DMS53 (cell line): ENCODE results near the gene GP9.
"Not testable (repeated sequence)": the region's sequence is repeated elsewhere in the genome, so short reads cannot be mapped to it uniquely, and the experiment has no call there.

Experiments
- DNase-seq: peaks from one replicate; lab custom pipeline; 2025; lab: John Stamatoyannopoulos, UW

The GP9 gene

DNA sequence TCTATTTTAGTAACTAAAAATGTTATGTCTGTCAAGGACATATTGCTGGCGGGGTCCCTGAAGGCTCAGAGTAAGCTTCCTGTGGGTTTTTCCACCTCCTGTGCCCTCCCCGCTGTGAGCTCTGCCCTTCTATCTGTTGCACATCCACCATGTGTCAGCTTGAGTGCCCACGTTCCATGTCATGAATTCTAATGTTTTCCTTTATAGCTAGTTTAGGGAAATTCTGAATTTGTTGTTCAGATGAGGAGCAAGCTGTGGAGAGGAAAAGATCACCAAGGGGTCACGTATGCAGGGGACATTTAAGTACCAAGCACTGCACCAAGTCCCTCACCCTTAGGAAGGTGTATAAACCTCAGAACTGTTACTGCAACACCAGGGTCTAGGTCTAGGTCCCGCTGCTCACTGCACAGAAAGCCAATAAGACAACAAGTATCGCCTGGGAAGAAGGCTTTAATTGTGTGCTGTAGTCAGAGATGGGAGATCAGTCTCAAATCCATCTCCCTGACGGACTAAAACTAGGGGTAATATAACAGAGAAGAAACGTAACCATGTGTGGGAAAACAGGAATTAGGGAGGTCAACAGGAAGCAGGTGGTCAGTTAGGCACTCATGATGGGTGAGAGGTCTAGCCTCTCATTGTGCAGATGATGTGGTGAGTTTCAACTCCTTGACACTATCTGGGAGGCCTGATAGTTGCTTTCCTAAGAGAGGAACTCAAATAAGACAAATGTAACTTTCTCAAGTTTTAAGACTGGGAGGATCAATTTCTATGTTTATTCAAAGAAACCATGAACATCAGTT lies 9.7 kb downstream of the GP9 start:
- no peak for DNase-seq

DNA sequence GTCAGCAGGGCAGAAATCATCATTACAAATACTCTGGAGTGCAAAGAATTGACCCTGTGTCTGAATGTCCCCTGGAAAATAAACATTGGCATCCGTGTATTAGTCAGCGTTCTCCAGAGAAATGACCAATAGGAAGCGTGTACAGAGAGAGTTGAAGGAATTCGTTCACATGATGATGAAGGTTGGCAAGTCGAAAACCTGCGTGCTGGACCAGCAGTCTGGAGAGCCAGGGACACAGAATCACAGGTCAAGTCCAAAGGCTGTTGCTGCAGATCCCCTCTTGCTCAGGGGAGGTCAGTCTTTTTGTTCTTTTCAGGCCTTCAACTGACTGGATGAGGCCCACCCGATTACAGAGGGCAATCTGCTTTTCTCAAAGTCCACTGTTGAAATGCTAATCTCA lies 16.6 kb downstream of the GP9 start:
- DNase-seq: no peak

DNA sequence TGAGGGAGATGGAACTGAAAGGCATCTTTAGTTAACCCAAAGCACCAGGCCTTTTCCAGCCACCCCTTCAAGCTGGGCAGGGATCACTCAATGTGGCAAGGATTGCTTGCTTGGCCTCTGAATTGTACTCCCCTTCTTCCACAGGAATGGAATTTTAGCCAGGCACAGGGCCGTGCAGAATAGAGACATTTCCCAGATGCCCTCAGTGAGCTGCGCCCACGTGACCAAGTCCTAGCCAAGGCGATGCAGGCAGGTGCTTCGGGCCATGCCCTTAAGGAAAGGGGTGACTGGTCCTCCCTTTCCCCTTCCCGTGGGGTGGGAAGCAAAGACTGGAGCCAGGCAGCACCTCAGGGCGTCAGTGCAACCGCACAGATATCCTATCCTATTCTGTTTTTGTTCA lies 17.9 kb downstream of the GP9 start:
- DNase-seq: no peak

DNA sequence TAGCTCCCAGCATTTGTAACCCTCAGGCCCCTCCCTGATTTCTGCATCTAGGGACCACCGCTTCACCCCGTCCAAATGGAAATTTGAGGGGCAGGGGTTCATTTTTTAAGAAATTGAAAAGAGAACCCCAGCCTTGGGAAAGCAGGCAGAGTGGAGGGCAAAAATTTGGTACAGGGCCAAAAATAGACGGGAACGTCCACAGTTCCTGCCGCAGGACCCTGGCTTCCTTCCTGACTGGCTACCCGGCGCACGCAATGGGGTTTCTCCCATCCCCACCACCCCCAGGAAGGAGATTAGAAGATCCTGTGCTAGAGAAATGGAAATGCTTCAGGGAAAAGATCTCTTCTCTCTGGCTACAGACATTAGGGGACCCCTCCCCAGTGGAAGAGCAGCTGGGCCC lies 20.9 kb downstream of the GP9 start:
- DNase-seq: no peak

DNA sequence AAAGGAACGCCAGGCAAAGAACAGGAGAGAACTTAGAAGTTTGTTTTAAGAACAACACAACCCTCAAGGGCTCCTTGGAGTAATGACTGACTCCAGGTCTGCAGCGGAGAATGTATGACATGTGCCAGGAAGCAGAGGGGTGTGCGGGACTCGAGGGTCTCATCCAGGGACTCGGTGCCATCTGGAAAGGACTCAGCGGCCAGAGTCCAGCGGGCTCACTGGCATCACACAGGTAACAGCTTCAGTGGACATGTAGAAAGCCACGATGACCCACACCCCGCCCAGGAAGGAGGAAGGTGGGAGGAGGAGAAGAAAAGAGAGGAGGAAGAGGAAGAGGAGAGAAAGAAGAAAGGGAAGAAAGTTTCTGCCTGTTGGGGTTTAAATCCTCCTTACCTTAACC lies 21.4 kb downstream of the GP9 start:
- DNase-seq: no peak

DNA sequence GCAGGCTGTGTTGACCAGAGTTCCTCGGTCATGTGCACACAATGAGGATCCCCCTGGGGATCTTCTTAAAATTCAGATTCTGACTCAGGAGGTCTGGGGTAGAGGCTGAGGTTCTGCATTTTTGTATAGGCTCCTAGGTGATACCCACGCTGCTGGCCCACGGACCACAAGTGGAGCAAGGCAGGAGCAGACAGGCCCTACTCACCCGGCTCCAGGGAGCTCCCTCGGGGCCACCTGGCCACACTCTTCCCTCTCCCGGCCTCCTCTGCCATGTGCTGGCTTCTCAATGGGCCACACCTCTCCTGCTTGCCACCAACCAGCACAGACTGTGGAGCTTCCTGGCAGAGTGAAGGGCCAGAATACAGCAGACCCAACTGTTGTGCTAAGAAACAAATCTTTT lies 23.9 kb downstream of the GP9 start:
- DNase-seq: no peak

DNA sequence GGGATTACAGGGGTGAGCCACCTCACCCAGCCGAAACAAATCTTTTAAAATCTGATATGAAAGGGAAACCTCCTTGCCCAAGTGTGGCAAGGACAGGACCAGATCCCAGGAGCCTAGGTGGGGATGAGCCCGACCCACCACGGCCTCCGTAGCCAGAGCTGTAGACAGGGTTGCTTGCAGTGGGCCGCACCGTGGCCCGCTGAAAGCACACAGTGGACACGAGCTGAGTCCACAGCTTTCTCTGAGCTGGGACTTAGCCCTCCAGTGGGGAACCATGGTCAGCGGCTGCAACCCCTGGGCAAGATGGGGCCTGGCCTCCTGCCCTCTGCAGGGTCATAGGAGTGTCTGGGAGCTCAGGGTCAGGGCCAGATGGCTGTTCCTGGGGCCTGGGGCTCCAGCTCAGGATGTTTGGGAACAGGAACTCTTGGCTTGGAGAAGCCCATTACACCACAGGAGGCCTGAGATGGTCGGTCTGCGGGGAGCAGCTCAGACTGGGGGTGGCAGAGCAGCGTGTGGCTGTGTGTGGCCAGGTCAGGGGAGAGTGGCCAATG lies 24.7 kb downstream of the GP9 start:
- DNase-seq: no peak

DNA sequence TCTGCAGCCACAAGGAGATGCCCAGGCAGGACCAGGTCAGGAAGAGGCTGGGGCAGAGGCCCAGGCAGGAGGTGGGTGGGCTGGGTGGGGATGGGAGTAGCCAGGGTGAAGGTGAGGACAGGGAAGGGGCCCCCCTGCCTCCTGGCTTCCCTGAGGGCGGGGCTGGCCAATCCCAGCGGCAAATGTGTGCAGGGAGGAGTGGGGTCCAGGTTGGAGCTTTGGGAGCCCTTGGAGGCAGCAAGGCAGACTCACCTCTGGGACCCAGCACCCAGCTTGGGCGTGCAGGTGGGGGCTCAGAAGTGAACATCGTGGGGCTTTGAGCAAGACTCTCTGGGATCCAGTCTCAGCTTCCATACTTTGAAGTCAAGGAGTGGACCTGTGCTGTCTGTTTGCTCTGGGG lies 25.2 kb downstream of the GP9 start:
- DNase-seq: no peak

DNA sequence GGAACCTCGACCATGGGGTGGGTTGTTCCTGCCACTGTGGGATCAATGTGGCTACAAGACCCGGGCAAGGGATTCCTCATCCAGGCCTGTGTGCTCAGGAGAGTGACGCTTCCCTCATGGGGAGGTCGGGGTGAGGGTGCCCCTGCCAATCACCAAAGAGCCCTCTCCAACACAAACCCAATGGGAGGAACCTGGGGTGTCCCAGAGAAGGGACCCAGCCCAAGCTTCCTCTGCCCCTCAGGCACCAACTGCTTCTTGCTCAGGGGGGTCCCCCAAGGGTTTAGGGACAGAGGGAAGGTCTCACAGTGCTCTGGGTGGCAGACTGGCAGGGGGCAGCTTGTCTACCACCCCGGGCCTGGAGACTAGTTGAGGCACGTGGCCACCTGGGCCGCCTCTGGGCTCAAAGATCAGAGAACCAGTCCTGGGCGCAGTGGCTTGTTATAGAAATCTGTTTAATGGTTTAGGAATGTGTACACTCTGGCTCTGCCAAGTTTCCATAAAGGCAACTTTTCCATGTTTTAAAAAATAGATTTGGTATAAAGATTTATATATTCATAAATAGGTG lies 26.6 kb downstream of the GP9 start:
- no peak for DNase-seq

DNA sequence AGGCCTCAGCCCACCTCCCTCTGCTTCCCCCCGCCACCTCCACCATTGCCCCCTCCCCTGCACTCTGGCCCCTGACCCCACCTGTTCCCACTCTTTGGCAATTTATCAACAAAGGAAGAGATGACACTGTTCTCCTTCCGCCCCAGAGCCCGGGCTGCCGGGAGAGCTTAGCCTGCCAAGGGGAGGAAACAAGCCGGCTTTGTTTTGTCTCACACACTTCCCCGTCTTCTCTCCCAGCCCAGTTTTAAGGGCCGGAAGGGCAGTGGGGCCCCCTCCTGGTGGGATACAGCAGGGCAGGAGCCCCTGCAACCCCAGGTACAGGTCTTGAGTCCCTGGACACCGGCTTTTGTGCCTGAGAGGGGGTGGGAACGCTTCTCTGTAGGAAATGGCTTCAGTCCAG lies 27.3 kb downstream of the GP9 start:
- DNase-seq: peak; percentile 58

DNA sequence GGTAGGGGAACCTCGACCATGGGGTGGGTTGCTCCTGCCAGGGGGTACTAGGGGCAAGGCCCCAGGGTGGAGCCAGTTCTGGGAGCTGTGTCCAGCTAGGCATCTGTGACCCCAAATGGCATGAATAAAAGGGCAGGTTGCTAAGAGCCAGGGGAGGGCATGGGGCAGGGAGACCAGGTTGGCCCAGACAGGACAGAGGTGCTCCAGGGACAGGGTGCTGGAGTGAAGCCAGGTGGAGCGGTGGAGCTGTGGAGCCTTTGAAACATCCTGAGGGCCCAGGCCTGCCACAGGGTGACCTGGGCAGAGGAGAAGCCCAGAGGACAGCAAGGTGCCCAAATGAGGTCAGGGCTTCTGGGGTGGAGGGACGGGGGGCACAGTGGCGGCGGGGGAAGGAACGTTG lies 27.7 kb downstream of the GP9 start:
- DNase-seq: not testable (repeated sequence)

DNA sequence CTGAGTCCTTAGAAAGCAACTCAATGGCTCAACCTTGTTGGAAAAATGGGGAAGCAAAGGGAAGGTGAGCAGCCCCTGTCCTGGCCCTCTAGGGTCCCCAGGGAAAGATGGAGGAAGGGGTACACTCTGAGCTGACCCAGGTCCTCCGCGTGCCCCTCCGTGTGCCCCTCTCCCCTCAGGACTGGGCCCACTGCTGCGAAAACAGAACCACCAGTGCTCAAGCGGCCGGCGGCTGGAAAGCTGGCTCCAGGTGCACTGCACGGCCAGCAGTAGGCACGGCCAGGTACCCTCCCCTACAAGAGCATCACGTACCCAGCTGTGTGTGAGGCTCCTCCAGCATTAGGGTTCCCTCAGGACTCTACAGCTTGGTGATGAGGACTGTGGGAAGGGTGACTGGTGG lies 34.7 kb downstream of the GP9 start:
- no peak for DNase-seq

DNA sequence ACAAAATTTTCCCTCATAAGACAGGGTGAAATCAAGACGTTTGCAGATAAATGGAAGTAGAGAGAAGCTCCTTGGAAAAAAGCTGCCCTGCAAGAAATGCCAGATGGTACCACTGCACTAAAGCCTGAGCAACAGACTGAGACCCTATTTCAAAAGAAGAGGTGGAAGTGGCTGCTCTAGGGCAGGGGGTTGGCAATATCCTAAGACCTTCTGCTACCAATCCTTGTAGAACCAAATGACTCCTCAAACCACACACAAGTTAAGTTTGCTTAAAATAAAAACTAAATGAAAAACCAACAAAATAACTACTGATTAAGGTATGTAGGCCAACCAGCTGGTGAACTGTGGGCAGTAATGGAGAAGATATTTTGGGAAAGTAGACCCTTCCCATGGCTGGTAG lies 39.7 kb downstream of the GP9 start:
- no peak for DNase-seq

DNA sequence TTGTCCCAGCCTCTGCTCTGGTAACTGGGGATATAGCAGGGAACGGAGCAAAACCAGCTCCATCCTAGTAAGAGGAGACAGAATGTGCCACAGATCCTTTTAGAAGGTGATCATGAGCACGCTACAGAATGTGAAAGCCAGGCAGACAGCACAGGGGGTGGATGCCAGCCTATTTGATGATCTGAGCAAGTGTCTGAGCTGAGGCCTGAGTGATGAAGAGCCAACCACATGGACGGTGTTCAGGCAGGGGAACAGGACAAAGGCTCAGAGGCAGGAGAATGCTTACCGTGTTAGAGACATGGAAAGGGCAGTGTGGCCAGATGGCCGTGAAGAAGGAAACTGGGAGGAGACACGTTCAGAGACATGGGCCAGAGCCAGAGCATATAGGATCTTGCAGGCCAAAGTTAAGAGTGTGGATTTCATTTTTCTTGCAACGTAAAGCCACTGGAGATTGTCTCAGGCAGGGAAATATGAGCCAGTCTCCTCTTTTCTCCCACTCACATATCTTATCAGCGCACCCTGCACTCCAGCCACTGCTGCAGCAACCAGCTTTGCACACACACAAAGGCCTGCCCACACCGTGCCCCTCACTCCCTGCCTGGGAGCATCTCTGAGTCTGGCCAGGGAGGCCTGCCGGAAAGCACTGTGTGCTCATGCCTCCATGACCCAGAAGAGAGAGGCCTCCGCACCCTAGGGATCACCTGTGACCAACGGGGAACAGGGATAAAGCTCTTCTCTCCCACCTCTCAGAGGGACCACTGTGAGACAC lies 41.0 kb downstream of the GP9 start:
- DNase-seq: no peak

DNA sequence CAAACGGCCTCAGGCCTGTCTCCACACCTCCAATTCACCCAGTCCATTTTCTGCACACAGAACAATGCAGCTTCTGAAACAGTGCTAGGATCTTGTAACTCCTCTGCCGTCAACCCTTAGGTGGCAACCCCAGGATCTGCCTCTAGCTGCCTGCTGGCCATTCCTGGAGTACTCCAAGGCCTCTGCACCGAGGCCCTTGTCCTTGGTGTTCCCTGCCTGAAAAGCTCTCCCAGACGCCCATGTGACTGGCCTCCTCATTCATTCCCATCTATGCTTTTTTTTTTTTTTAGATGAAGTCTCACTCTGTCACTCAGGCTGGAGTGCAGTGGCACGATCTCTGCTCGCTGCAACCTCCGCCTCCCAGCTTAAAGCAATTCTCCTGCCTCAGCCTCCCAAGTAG lies 42.7 kb downstream of the GP9 start:
- DNase-seq: no peak

DNA sequence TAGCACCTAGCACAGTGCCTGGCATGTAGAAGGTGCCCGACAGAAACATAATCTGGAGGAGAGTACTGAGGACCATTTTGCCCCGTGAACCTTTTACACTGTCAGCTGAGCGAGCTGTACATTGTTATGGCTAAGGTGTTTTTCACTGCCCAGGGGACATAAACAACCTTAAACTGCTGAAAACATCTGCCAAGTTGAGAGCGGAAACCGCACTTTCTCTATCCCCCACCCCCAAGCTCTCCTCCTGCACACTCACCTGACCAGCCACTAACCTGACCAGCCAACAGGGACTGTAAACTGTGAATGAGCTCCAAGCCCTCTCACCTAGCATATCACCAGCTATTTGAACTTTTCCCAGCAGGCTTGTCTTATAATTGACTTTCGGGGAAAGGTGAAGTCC lies 43.5 kb downstream of the GP9 start:
- no peak for DNase-seq

DNA sequence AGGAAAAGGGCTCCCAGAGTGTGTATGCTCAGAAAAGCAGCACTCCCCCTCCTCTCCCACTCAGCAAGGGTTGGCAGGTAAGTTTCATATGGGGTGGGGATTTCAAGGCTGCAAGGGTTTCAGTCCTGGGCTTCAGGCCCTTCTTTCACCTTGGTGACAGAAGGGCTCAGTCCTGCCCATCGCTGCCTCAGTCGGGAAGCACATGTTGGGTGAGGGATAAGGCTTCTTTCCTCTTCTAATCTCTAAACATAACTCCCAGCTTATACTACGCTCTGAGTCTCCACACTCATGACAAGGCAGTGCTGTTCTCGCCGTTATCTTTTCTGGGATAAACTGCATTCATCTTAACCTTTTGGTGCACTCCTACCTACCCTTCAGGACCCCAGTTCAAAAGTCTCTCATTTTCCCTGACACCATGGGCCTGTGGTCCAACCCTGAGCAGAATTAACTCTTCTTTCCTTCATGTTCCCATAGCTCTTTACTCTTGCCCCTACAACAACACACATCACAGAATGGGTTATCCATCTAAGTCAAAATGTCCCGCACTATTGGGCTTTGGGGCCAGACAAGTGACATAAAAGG lies 44.0 kb downstream of the GP9 start:
- DNase-seq: no peak

DNA sequence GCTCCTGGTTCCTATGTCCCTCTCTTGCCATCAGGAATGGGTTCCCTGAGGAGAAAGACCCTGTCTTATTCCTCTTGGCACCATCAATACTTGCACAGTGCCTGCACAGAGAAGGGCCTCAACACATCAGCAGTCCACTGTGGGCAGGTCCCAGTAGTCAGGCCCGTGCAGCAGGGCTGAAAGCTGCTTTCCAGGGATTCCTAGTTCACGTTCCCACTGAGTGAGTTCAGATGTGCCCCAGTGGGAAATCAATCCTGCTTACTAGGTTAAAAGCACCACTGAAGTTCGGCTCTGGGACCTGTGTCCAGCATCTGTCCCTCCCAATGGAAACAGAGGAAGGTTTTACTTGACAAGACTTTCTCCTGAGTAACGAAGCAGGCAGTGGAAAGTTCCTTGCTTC lies 45.3 kb downstream of the GP9 start:
- DNase-seq: no peak

DNA sequence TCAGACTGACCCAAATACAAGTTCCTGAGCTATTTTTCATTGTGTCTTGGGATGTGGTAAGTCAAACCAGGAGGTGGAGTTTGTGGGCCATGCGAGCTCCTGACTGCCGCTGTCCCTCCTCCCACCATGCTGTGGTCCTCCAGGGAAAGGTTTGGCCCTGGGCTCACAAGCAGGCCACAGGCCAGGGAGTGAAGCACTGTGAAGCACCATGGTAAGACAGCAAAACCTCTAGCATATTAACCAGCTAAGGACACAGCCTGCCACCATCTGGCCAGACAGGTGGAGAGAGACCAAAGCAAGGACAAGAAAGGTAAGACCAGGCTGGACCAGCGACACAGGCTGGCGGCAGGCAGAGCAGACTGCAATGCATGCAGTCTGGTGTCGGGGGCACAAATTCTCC lies 45.7 kb downstream of the GP9 start:
- DNase-seq: peak; percentile 40

DNA sequence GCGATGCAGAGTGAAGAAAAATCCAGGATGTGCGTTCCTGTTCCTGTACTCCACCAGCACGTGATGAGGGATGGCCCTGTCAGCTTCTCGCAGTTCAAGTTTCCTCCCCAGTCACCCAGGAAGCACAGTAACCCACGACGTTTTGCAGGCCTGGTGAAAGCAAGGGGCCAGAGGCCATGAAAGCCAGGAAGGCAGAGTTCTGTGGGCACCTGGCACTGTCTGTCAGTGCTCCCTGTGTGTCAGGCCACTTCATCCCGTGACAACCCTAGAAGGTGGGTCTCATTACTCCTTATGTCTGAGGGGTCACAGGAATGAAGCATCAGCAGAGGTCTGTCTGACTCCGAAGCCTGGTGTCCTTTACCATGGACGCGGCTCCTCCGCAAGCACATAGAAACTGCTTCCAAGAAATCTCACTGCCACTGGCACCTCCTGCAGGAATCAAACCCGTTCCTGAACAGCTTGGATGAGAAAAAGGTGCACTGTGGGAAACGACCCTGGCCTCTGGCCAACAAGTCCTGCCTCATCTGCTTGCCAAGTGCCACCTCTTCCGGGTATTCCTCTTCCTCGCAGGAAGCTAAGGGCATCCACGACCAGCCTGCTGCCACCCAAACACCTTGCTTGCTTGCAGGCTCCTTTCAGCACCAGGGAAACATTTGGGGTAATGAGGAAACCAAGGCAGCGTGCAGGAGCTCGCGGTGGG lies 46.4 kb downstream of the GP9 start:
- DNase-seq: peak; percentile 7

DNA sequence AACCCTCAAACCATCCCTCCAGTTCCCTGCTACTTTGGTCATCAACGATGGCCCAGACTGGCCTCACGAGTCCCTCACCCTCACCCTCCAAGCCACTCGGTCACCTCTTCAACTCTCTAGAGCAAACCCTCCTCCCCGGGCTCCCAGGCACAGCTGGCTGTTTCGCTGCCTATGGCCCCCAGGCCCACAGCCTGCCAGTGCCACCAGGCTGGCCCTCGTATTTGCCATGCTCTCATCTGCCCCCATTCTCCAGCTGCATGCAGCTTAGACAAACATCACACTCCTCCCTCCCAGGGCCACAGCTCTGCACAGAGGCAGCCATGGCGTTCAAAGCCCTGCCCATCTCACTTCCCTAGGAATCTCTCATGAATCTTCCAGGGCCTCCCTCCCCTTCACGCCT lies 47.2 kb downstream of the GP9 start:
- DNase-seq: peak; percentile 47
